GM12878 (cell line): Measurements from ENCODE around the gene MB21D2. TPM values are rescaled to one million over a fixed set of nuclear protein-coding genes. Genes with fewer than 3 reads are reported as not detected.

ENCODE experiments used
- ATAC-seq: fragments of 200-7000 bp; cut with Tn5 transposase; 3 replicates; pipeline ENCODE4 v1.9.1; 2020; ENCODE audit warnings: mild to moderate bottlenecking, moderate library complexity
- BruUV-seq: library from RNA; stranded (reverse); fragments of 400-500 nt; replicated peaks from 2 replicates; lab custom pipeline; 2021; lab: Mats Ljungman, UMichigan
- CTCF ChIA-PET: fragments of 300-600 bp; sonication (Branson Sonifier 250); formaldehyde crosslinking; extraction: SDS; loops from one replicate; lab custom pipeline; 2021; ENCODE audit warnings: inconsistent platforms; lab: Yijun Ruan, JAX
- POLR2A ChIA-PET: fragments of 350-600 bp; formaldehyde crosslinking; extraction: SDS; loops from one replicate; lab custom pipeline; 2021; ENCODE audit warnings: inconsistent platforms; lab: Charles Lee
- RAD21 ChIA-PET: fragments of 300-600 bp; sonication (Branson Sonifier 250); formaldehyde crosslinking; loops from one replicate; lab custom pipeline; 2023; ENCODE audit warnings: antibody characterized with exemption; ENCODE audit not compliant: unreplicated experiment; lab: Charles Lee
- SMC1A ChIA-PET: fragments of 300-600 bp; sonication (Branson Sonifier 250); formaldehyde crosslinking; loops from one replicate; lab custom pipeline; 2023; ENCODE audit not compliant: unreplicated experiment, uncharacterized antibody; lab: Charles Lee
- DNase-seq: peaks from one replicate; pipeline ENCODE4 v3.0.0-alpha.2; 2011; ENCODE audit warnings: low read depth, low spot score
- FAIRE-seq: peaks from 3 replicates; lab custom pipeline; 2011; peaks lifted over from hg19 to GRCh38; lab: Jason Lieb, UNC
- H2AFZ ChIP-seq: 2 replicates; pipeline ENCODE4 v1.6.0; 2011; ENCODE audit warnings: low read depth, low read length, control low read depth; ENCODE audit not compliant: control insufficient read depth
- H3K27ac ChIP-seq: 2 replicates; pipeline ENCODE4 v1.5.1; 2011; ENCODE audit warnings: control low read depth; ENCODE audit not compliant: control insufficient read depth, insufficient read depth
- H3K27me3 ChIP-seq, 2 experiments: replicated peaks in 1 of 2; 2 replicates each; pipeline versions ENCODE4 v1.6.0 to v1.6.1; 2011; ENCODE audit warnings: low read length in 1 of 2; ENCODE audit not compliant: control insufficient read depth in 2 of 2, insufficient read depth in 2 of 2
- H3K36me3 ChIP-seq, 2 experiments: 2 replicates each; pipeline ENCODE4 v1.5.1; 2011; ENCODE audit warnings: low read length in 1 of 2; ENCODE audit not compliant: control insufficient read depth in 2 of 2, insufficient read depth in 2 of 2
- H3K4me1 ChIP-seq: 2 replicates; pipeline ENCODE4 v1.6.1; 2011; ENCODE audit warnings: mild to moderate bottlenecking, low read length, moderate library complexity, mixed read lengths; ENCODE audit not compliant: control insufficient read depth, insufficient read depth
- H3K4me2 ChIP-seq: 2 replicates; pipeline ENCODE4 v1.6.0; 2011; ENCODE audit warnings: control low read depth; ENCODE audit not compliant: control insufficient read depth, insufficient read depth
- H3K4me3 ChIP-seq: fragments of 200-600 bp; sonication (generic); 2 replicates; pipeline ENCODE4 v1.5.1; 2016
- H3K79me2 ChIP-seq: 2 replicates; pipeline ENCODE4 v1.6.0; 2011; ENCODE audit warnings: low read length; ENCODE audit not compliant: control insufficient read depth, insufficient read depth
- H3K9ac ChIP-seq: 2 replicates; pipeline ENCODE4 v1.8.0; 2011; ENCODE audit warnings: low read length, control low read depth, mixed read lengths; ENCODE audit not compliant: control insufficient read depth, insufficient read depth
- H3K9me3 ChIP-seq: replicated peaks from 3 replicates; pipeline ENCODE4 v1.5.1; 2011; ENCODE audit warnings: mild to moderate bottlenecking, low read length; ENCODE audit not compliant: control insufficient read depth, insufficient read depth
- H4K20me1 ChIP-seq: 2 replicates; pipeline ENCODE4 v1.6.0; 2011; ENCODE audit not compliant: control insufficient read depth, insufficient read depth
- ATF2 ChIP-seq: IDR thresholded peaks from 2 replicates; pipeline ENCODE4 v1.6.1; 2012; ENCODE audit warnings: low read length, inconsistent platforms
- CHD4 ChIP-seq: fragments of 200-600 bp; sonication (generic); IDR thresholded peaks from 2 replicates; pipeline ENCODE4 v1.6.1; 2016; ENCODE audit warnings: mild to moderate bottlenecking
- DPF2 ChIP-seq: fragments of 450-650 bp; IDR thresholded peaks from 2 replicates; pipeline ENCODE4 v1.6.1; 2017; ENCODE audit warnings: mild to moderate bottlenecking
- MTA2 ChIP-seq: fragments of 450-650 bp; IDR thresholded peaks from 2 replicates; pipeline ENCODE4 v1.6.1; 2016; ENCODE audit warnings: low read depth, mild to moderate bottlenecking, moderate library complexity
- RUNX3 ChIP-seq: IDR thresholded peaks from 2 replicates; pipeline ENCODE4 v1.6.1; 2012; ENCODE audit warnings: low read length, inconsistent platforms
- WGBS: methylation state at CpG from one replicate; pipeline ENCODE4 v1.1.6; 2016; ENCODE audit warnings: low lambda C conversion rate; ENCODE audit not compliant: insufficient replicate concordance, insufficient coverage; ENCODE audit errors: missing lambda C conversion rate; 5-methylcytosine and 5-hydroxymethylcytosine counted together
- in situ Hi-C: fragments of 300-500 bp; cut with MboI; formaldehyde crosslinking; loops from 9 replicates; pipeline ENCODE4 v1.14.3; 2018; ENCODE audit warnings: mixed read lengths
- intact Hi-C: fragments of 100-400 bp; cut with micrococcal nuclease; formaldehyde crosslinking; loops from one replicate; pipeline ENCODE4 v1.14.2; 2022; ENCODE audit not compliant: unreplicated experiment
- polyA plus RNA-seq, 11 experiments: library from polyadenylated mRNA; depleted of rRNA in 4 of 11; unstranded in 6 of 11; stranded (reverse) in 5 of 11; fragments of >200 nt; fragmentation: Nextera tagmentation in 4 of 11; fragmentation: Illumina TruSeq in 1 of 11; extraction: Ambion mirVana in 4 of 11; extraction: Trizol in 1 of 11; gene quantifications; 1 replicate in 1 of 11; 2 replicates in 10 of 11; pipeline versions ENCODE4 v1.2.1 to v1.2.3, GENCODE V29; 2011 to 2016; ENCODE audit warnings: inconsistent platforms in 2 of 11, missing spikeins in 2 of 11, low read depth in 1 of 11
- total RNA-seq, 4 experiments: library from RNA; depleted of rRNA in 3 of 4; stranded (reverse); fragments of >200 nt in 3 of 4; fragmentation: Illumina TruSeq in 1 of 4; extraction: Trizol in 1 of 4; gene quantifications; 2 replicates each; pipeline versions ENCODE4 v1.2.1 to v1.2.3, GENCODE V29; 2013 to 2021

MB21D2 gene
- total and polyA plus RNA-seq, 10 of the 15 experiments (the other 5 are each of a cell fraction or from before 2014, with no cell fraction given) = 7.9 to 21.2 (median 15.3) TPM

- ChIA-PET POLR2A (interaction anchor here (0.5 to 2.5 kb wide), 4 partner anchors 16 to 1537 kb away, joined by 3 to 11 read pairs (median 5); partner anchors contain the start of gene MB21D2), SMC1A (interaction anchor here (1.0 to 2.5 kb wide), 5 partner anchors 10 to 121 kb away, joined by 3 to 15 read pairs (median 8); no protein-coding TSS in a partner anchor), RAD21 (interaction anchor here (0.8 to 2.4 kb wide), 3 partner anchors 19 to 116 kb away, joined by 3 to 10 read pairs (median 5); no protein-coding TSS in a partner anchor), CTCF (interaction anchor here (0.9 to 2.2 kb wide), 4 partner anchors 13 to 119 kb away, joined by 3 to 11 read pairs (median 6); partner anchors contain the start of gene MB21D2)
- Histone ChIP-seq H4K20me1 (no peaks in the 10 kb centered on the region), H3K9me3 (no peaks in the 10 kb centered on the region), H3K36me3 (no peaks in the 10 kb centered on the region), H3K4me1 (no peaks in the 10 kb centered on the region), H3K79me2 (no peaks in the 10 kb centered on the region), H3K9ac (no peak overlapping the region), H2AFZ (no peak overlapping the region), H3K27me3 (no peaks in the 10 kb centered on the region), H3K4me3 (no peak overlapping the region), H3K4me2 (no peak overlapping the region), H3K27ac (no peak overlapping the region)
- no TSS peak for BruUV-seq
- TF ChIP-seq RUNX3 (0 out of 2 replicates have a peak, but pooled peaks have one; percentile 7), CHD4 (no peak)
- WGBS = 57% methylated on average over 4 of the region's 4 CpGs
- ATAC-seq (peak; percentile 46), DNase-seq (no peak), FAIRE-seq (no peak)
- intact Hi-C loops (no loop called here), in situ Hi-C loops (no loop called here)
Observed at GRCh38 chr3:192933779-192934460, 16.3 kb upstream of the MB21D2 start.

GRCh38 chr3:192933259-192933658, 15.6 kb upstream of the MB21D2 start:
- Histone ChIP-seq H3K27me3 (no peaks in the 10 kb centered on the region), H3K9ac (no peak overlapping the region), H3K27ac (no peak overlapping the region), H3K4me2 (no peak overlapping the region), H3K9me3 (no peaks in the 10 kb centered on the region), H3K4me1 (no peaks in the 10 kb centered on the region), H3K79me2 (no peaks in the 10 kb centered on the region), H3K36me3 (no peaks in the 10 kb centered on the region), H4K20me1 (no peaks in the 10 kb centered on the region), H2AFZ (no peak overlapping the region), H3K4me3 (no peak overlapping the region)
- BruUV-seq = no TSS peak
- intact Hi-C loops (no loop called here), in situ Hi-C loops (no loop called here)
- ChIA-PET CTCF (interaction anchor here (0.9 to 2.2 kb wide), 4 partner anchors 12 to 118 kb away, joined by 3 to 11 read pairs (median 6); partner anchors contain the start of gene MB21D2), RAD21 (interaction anchor here (0.8 to 2.4 kb wide), 4 partner anchors 18 to 116 kb away, joined by 3 to 10 read pairs (median 4); no protein-coding TSS in a partner anchor), POLR2A (interaction anchor here (0.5 to 2.5 kb wide), 4 partner anchors 15 to 1538 kb away, joined by 3 to 11 read pairs (median 5); partner anchors contain the start of gene MB21D2), SMC1A (interaction anchor here (1.0 to 2.5 kb wide), 7 partner anchors 9 to 120 kb away, joined by 3 to 15 read pairs (median 5); partner anchors contain the start of gene MB21D2)
- ATAC-seq (no peak), FAIRE-seq (no peak), DNase-seq (no peak)
- TF ChIP-seq MTA2 = no peak
- no peak for TF ChIP-seq ATF2
- TF ChIP-seq DPF2 = no peak
- WGBS = 76% methylated on average over 9 of the region's 9 CpGs
